Measurements from ENCODE around the gene EFNB2.

Gene EFNB2

GRCh38 chr13:106505732-106506131 is 29.7 kb downstream of the EFNB2 start:
- Mint-ChIP-seq H3K9me3 (no peaks in the 10 kb centered on the region), H3K4me1 (no peaks in the 10 kb centered on the region), H3K4me3 (no peak overlapping the region), H3K27ac (no peak overlapping the region), H3K36me3 (no peaks in the 10 kb centered on the region), H3K27me3 (peaks cover 3% of the 10 kb centered on the region)
- CTCF ChIA-PET, result interaction anchor here (1.0 kb wide), 1 partner anchor 32 kb away, joined by 3 read pairs; no protein-coding TSS in a partner anchor
- no peak for DNase-seq

- DNase-seq, result no peak
- Mint-ChIP-seq H3K27ac (no peak overlapping the region), H3K4me3 (no peak overlapping the region), H3K4me1 (no peaks in the 10 kb centered on the region), H3K36me3 (no peaks in the 10 kb centered on the region), H3K9me3 (no peaks in the 10 kb centered on the region), H3K27me3 (peaks cover 5% of the 10 kb centered on the region)
- CTCF ChIA-PET, result interaction anchor here (1.0 kb wide), 1 partner anchor 32 kb away, joined by 3 read pairs; no protein-coding TSS in a partner anchor
Observed at GRCh38 chr13:106505295-106505694, 30.2 kb downstream of the EFNB2 start.

GRCh38 chr13:106503730-106504453 is 31.6 kb downstream of the EFNB2 start:
- Mint-ChIP-seq H3K9me3 (no peaks in the 10 kb centered on the region), H3K4me1 (no peaks in the 10 kb centered on the region), H3K27me3 (peaks cover 15% of the 10 kb centered on the region), H3K27ac (no peak overlapping the region), H3K4me3 (no peak overlapping the region), H3K36me3 (no peaks in the 10 kb centered on the region)
- DNase-seq, result no peak
- CTCF ChIA-PET, result interaction anchor here (0.6 kb wide), 1 partner anchor 86 kb away, joined by 4 read pairs; no protein-coding TSS in a partner anchor

GRCh38 chr13:106503272-106503671 is 32.2 kb downstream of the EFNB2 start:
- CTCF ChIA-PET, result no interaction called here
- Mint-ChIP-seq H3K36me3 (no peaks in the 10 kb centered on the region), H3K27ac (no peak overlapping the region), H3K4me3 (no peak overlapping the region), H3K9me3 (no peaks in the 10 kb centered on the region), H3K4me1 (no peaks in the 10 kb centered on the region), H3K27me3 (peaks cover 21% of the 10 kb centered on the region)
- no peak for DNase-seq

GRCh38 chr13:106500445-106500844 is 35.0 kb downstream of the EFNB2 start:
- Mint-ChIP-seq H3K27ac (no peak overlapping the region), H3K36me3 (no peaks in the 10 kb centered on the region), H3K4me1 (no peaks in the 10 kb centered on the region), H3K9me3 (no peaks in the 10 kb centered on the region), H3K27me3 (peaks cover 42% of the 10 kb centered on the region), H3K4me3 (no peak overlapping the region)
- no peak for DNase-seq
- CTCF ChIA-PET, result no interaction called here

- DNase-seq, result no peak
- no peaks in the 10 kb centered on the region for H3K36me3 Mint-ChIP-seq
- no peak overlapping the region for H3K4me3 Mint-ChIP-seq
- CTCF ChIA-PET, result no interaction called here
- no peaks in the 10 kb centered on the region for H3K4me1 Mint-ChIP-seq
- no peaks in the 10 kb centered on the region for H3K9me3 Mint-ChIP-seq
- H3K27me3 Mint-ChIP-seq, result peaks cover 43% of the 10 kb centered on the region
- H3K27ac Mint-ChIP-seq, result no peak overlapping the region
Observed at GRCh38 chr13:106499896-106500295, 35.6 kb downstream of the EFNB2 start.

- Mint-ChIP-seq H3K27ac (no peak overlapping the region), H3K27me3 (peaks cover 40% of the 10 kb centered on the region), H3K36me3 (no peaks in the 10 kb centered on the region), H3K9me3 (no peaks in the 10 kb centered on the region), H3K4me3 (no peak overlapping the region), H3K4me1 (no peaks in the 10 kb centered on the region)
- no peak for DNase-seq
- CTCF ChIA-PET, result no interaction called here
Observed at GRCh38 chr13:106499113-106499512, 36.3 kb downstream of the EFNB2 start.

- H3K4me3 Mint-ChIP-seq, result no peak overlapping the region
- CTCF ChIA-PET, result no interaction called here
- no peak for DNase-seq
- H3K27me3 Mint-ChIP-seq, result peaks cover 43% of the 10 kb centered on the region
- no peaks in the 10 kb centered on the region for H3K36me3 Mint-ChIP-seq
- no peak overlapping the region for H3K27ac Mint-ChIP-seq
- no peaks in the 10 kb centered on the region for H3K9me3 Mint-ChIP-seq
- H3K4me1 Mint-ChIP-seq, result peaks cover 5% of the 10 kb centered on the region
Observed at GRCh38 chr13:106498571-106498970, 36.9 kb downstream of the EFNB2 start.

GRCh38 chr13:106498158-106498557 is 37.3 kb downstream of the EFNB2 start:
- Mint-ChIP-seq H3K27me3 (peaks cover 47% of the 10 kb centered on the region), H3K4me3 (no peak overlapping the region), H3K4me1 (peaks cover 9% of the 10 kb centered on the region), H3K9me3 (no peaks in the 10 kb centered on the region), H3K36me3 (no peaks in the 10 kb centered on the region), H3K27ac (no peak overlapping the region)
- DNase-seq, result no peak
- CTCF ChIA-PET, result no interaction called here

- CTCF ChIA-PET, result interaction anchor here (1.0 kb wide), 1 partner anchor 11 kb away, joined by 3 read pairs; no protein-coding TSS in a partner anchor
- Mint-ChIP-seq H3K4me3 (no peak overlapping the region), H3K36me3 (no peaks in the 10 kb centered on the region), H3K27me3 (peaks cover 57% of the 10 kb centered on the region), H3K27ac (no peak overlapping the region), H3K4me1 (peaks cover 13% of the 10 kb centered on the region), H3K9me3 (no peaks in the 10 kb centered on the region)
- DNase-seq, result no peak
Observed at GRCh38 chr13:106497079-106497478, 38.4 kb downstream of the EFNB2 start.

- peaks cover 14% of the 10 kb centered on the region for H3K4me1 Mint-ChIP-seq
- CTCF ChIA-PET, result interaction anchor here (1.0 kb wide), 1 partner anchor 11 kb away, joined by 3 read pairs; no protein-coding TSS in a partner anchor
- no peak overlapping the region for H3K27ac Mint-ChIP-seq
- no peak for DNase-seq
- H3K27me3 Mint-ChIP-seq, result peaks cover 63% of the 10 kb centered on the region
- no peaks in the 10 kb centered on the region for H3K9me3 Mint-ChIP-seq
- no peak overlapping the region for H3K4me3 Mint-ChIP-seq
- no peaks in the 10 kb centered on the region for H3K36me3 Mint-ChIP-seq
Observed at GRCh38 chr13:106496072-106496997, 39.1 kb downstream of the EFNB2 start.

GRCh38 chr13:106494936-106495335 is 40.5 kb downstream of the EFNB2 start:
- Mint-ChIP-seq H3K27me3 (peaks cover 64% of the 10 kb centered on the region), H3K4me1 (peaks cover 21% of the 10 kb centered on the region), H3K36me3 (no peaks in the 10 kb centered on the region), H3K9me3 (no peaks in the 10 kb centered on the region), H3K4me3 (no peak overlapping the region), H3K27ac (no peak overlapping the region)
- CTCF ChIA-PET, result interaction anchor here (1.1 kb wide), 1 partner anchor 36 kb away, joined by 3 read pairs; no protein-coding TSS in a partner anchor
- no peak for DNase-seq

GRCh38 chr13:106494506-106494905 is 41.0 kb downstream of the EFNB2 start:
- H3K27ac Mint-ChIP-seq, result no peak overlapping the region
- H3K27me3 Mint-ChIP-seq, result peaks cover 63% of the 10 kb centered on the region

GRCh38 chr13:106493533-106494220 is 41.8 kb downstream of the EFNB2 start:
- CTCF ChIA-PET, result no interaction called here

More at GRCh38 chr13:106494506-106494905, 41.0 kb downstream of the EFNB2 start:
- DNase-seq, result no peak
- CTCF ChIA-PET, result interaction anchor here (1.1 kb wide), 1 partner anchor 36 kb away, joined by 3 read pairs; no protein-coding TSS in a partner anchor
- Mint-ChIP-seq H3K36me3 (no peaks in the 10 kb centered on the region), H3K9me3 (no peaks in the 10 kb centered on the region), H3K4me1 (peaks cover 21% of the 10 kb centered on the region), H3K4me3 (no peak overlapping the region)

More at GRCh38 chr13:106493533-106494220, 41.8 kb downstream of the EFNB2 start:
- peaks cover 21% of the 10 kb centered on the region for H3K4me1 Mint-ChIP-seq
- no peak overlapping the region for H3K4me3 Mint-ChIP-seq
- no peak for DNase-seq
- H3K36me3 Mint-ChIP-seq, result no peaks in the 10 kb centered on the region
- H3K27ac Mint-ChIP-seq, result no peak overlapping the region
- no peaks in the 10 kb centered on the region for H3K9me3 Mint-ChIP-seq
- peaks cover 65% of the 10 kb centered on the region for H3K27me3 Mint-ChIP-seq

All from activated naive CD4-positive, alpha-beta T cell treated with anti-CD3 and anti-CD28 coated beads, Interleukin-2, amount 10 ng/mL, durations not matched to agents 7 days and 5 days (primary cell).